ENCODE measurements around the gene SH2D4B. TPM values are rescaled to one million over a fixed set of nuclear protein-coding genes. Genes with fewer than 3 reads are reported as not detected.

SH2D4B gene
- total RNA-seq, 1 donor from 2014 or later, result not detected

DNA sequence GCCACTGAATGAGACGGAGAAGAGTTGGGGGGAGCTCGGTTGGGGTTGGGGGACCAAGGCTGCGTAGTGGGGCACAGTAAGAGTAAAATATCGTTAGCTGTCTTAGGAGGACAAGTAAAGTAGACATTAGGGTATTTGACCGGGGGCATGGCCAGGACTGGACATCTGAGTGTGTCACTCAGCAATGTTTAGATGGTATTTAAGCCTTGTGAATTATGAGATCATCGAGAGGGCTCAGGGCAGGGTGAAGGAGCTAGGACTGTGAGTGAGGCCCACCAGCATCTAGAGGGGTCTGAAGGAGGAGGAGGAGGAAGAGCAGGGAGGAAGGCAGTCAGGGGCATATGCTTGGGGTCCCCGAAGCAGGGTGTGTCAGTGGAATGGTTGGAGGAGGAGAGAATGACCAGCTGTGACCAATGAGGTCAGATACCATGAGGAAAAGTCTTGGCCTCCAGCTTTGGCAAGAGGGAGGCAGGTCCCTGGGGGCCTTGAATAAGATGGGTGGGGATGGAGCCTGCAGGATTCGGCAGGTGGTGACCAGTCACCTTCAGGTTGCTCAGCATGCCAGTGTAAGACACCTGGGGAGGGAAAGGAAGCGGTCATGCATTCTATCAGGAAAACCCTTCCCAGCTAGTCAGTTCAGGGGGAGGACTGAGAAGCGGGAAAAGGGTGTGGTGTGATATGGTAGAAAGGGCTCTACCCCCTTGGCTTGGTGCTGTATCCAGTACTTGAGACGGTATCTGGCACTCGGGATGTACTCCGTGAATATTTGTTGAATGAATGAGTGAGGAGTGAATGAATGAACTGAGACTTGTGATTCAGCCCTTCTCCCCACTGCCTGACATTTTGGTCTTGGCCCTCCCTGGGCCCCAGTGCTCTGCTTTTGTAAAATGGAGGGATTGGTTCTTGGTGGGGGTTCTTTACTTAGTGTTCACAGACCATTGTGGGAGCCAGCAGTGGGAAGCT, 34.8 kb upstream of the SH2D4B start:
- ATAC-seq, result no peak
- DNase-seq, result no peak
- intact Hi-C loops (cut with micrococcal nuclease), result no loop called here

- ATAC-seq, result no peak
- no peak for DNase-seq
- intact Hi-C loops (cut with micrococcal nuclease), result loop anchor here (2.0 kb wide), 1 partner anchor 59 kb away; no protein-coding TSS in a partner anchor
Measured at GRCh38 chr10:80503584-80504157, 34.0 kb upstream of the SH2D4B start.

GRCh38 chr10:80504158-80504811, 33.4 kb upstream of the SH2D4B start:
- DNase-seq (no peak), ATAC-seq (peak; percentile 28)
- intact Hi-C loops (cut with micrococcal nuclease), result loop anchor here (2.0 kb wide), 1 partner anchor 59 kb away; no protein-coding TSS in a partner anchor

DNA sequence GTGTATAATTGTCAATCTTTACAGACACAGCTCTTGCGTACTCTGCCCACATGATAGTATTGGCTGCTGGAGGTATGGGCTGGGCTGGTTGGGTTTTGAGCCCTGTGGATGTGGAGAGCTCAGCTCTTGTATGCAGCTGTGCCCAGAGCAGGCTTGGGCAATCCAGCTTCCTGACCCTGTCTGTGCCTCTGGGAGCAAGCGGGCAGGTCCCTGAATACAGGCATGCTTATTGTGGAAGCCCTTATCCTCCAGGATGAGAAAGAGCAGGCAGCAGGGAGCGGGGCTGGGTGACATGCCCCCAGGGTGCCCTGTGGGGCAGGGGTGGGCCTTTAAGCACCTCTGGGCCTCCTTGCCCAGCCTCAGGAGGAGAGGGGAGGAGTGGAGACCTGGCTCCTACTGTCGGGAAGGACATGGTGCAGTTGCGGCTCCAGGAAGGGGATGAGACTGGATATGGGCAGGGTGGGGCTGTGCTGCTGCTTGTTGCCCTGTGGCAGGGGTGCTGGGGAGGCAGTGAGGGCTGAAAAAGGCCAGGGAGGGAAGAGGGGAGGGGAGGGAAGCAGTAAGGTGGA, 32.7 kb upstream of the SH2D4B start:
- intact Hi-C loops (cut with micrococcal nuclease), result loop anchor here (2.0 kb wide), 1 partner anchor 60 kb away; no protein-coding TSS in a partner anchor
- ATAC-seq (peak; percentile 1), DNase-seq (no peak)

- ATAC-seq (no peak), DNase-seq (no peak)
- intact Hi-C loops (cut with micrococcal nuclease), result no loop called here
Measured at GRCh38 chr10:80506189-80506575, 31.5 kb upstream of the SH2D4B start.

- ATAC-seq (no peak), DNase-seq (no peak)
- intact Hi-C loops (cut with micrococcal nuclease), result no loop called here
Measured at GRCh38 chr10:80506836-80507487, 30.7 kb upstream of the SH2D4B start.

DNA sequence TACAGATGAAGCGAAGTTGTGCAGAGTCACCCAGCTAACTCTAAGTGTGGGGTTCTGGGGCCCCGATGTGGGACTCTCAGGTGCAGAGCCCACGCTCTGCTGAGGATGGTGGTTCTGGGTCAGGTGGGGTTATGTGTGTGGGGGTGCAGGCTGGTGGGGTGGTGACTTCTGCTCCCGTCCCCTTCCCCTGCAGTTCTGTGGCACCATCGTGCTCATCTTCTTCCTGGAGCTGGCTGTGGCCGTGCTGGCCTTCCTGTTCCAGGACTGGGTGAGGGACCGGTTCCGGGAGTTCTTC, 28.6 kb upstream of the SH2D4B start:
- no peak for ATAC-seq
- intact Hi-C loops (cut with micrococcal nuclease), result no loop called here
- no peak for DNase-seq

GRCh38 chr10:80509403-80510161, 28.1 kb upstream of the SH2D4B start:
- intact Hi-C loops (cut with micrococcal nuclease), result no loop called here
- ATAC-seq, result peak; percentile 61
- DNase-seq, result no peak

GRCh38 chr10:80512031-80512526, 25.6 kb upstream of the SH2D4B start:
- DNase-seq (no peak), ATAC-seq (no peak)
- intact Hi-C loops (cut with micrococcal nuclease), result no loop called here

DNA sequence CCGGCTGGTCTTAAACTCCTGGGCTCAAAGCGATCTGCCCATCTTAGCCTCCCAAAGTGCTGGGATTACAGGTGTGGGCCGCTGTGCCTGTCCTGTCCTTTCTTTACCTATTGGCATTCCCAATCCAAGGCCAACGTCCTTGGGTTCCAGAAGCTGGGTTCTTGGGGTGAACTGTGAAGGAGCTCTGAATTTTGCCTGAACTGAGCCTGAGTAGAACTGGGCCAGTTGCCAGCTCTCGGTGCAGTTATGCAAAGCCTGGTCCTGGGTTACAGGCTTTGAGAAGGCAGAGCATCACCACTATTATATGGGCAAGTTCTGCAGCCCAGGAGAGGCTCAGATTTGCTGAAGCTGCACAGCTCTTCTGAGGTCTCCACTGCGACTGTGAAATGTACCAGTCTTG, 24.6 kb upstream of the SH2D4B start:
- ATAC-seq, result no peak
- no peak for DNase-seq
- intact Hi-C loops (cut with micrococcal nuclease), result no loop called here

DNA sequence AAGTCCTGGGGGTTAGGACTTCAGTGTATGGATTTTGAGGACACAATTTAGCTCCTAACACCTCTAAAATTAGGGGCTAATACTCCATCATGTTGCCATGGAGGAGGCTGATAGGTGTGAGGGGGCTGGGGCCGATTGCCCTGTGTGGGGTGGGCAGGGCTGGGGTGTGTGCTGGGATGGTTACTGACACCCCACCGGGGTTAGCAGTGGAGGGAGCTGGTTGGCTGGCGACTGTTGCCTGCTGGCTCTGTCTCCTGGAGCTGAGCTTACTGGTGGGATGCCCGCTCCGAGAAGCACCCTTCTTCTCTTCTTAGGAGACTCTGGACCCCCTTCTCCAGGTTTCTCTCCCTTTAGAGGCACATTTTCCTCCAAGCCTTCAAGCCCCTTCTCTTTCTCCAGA, 22.2 kb upstream of the SH2D4B start:
- no peak for ATAC-seq
- intact Hi-C loops (cut with micrococcal nuclease), result no loop called here
- DNase-seq, result no peak

- DNase-seq (no peak), ATAC-seq (no peak)
- intact Hi-C loops (cut with micrococcal nuclease), result no loop called here
Measured at GRCh38 chr10:80515941-80516340, 21.8 kb upstream of the SH2D4B start.

DNA sequence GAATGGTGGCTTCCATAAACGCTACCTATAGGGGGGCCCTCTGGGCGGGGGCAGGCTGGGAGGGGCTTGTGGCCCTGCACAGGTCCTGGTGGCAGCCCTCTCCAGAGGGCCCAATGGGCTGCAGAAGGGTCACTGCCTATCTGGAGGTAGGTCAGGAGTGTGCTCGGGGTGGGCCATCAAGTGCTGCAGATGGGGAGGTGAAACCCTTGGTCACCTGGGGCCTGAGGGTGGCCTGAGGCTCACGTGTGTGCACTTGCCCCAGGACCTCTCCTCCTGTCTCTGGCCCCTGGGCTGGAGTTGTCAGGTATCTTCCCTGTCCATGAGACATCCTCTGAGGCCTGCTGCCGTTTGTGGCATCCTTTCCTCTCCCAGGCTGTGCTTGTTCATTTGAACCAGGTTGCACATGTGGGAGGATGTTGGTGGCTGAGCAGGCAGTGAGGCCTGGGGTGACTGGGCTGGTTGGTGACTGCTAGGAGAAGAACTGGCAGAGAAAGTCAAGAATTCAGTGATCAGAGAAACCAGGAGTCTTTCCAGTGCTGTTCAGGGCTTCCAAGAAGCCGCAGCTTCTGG, 21.1 kb upstream of the SH2D4B start:
- intact Hi-C loops (cut with micrococcal nuclease), result no loop called here
- ATAC-seq (no peak), DNase-seq (no peak)

GRCh38 chr10:80517416-80518142, 20.1 kb upstream of the SH2D4B start:
- ATAC-seq (peak; percentile 27), DNase-seq (no peak)
- intact Hi-C loops (cut with micrococcal nuclease), result no loop called here

DNA sequence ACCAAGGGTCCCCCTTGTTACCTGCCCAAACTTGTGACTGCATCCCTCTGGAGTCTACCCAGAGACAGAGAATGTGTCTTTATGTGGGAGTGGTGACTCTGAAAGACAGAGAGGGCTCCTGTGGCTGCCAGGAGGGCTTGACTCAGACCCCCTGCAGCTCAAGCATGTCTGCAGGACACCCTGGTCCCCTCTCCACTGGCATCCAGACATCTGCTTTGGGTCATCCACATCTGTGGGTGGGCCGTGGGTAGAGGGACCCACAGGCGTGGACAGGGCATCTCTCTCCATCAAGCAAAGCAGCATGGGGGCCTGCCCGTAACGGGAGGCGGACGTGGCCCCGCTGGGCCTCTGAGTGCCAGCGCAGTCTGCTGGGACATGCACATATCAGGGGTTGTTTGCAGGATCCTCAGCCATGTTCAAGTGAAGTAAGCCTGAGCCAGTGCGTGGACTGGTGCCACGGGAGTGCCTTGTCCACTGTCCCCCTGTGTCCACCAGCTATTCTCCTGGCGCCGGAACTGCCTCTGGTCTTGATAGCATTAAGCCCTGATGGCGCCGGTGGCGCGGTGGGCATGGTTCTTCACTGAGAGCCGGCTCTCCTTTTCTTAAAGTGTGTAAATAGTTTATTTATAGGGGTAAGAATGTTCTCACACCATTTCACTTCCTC, 19.4 kb upstream of the SH2D4B start:
- no peak for ATAC-seq
- intact Hi-C loops (cut with micrococcal nuclease), result no loop called here
- no peak for DNase-seq

DNA sequence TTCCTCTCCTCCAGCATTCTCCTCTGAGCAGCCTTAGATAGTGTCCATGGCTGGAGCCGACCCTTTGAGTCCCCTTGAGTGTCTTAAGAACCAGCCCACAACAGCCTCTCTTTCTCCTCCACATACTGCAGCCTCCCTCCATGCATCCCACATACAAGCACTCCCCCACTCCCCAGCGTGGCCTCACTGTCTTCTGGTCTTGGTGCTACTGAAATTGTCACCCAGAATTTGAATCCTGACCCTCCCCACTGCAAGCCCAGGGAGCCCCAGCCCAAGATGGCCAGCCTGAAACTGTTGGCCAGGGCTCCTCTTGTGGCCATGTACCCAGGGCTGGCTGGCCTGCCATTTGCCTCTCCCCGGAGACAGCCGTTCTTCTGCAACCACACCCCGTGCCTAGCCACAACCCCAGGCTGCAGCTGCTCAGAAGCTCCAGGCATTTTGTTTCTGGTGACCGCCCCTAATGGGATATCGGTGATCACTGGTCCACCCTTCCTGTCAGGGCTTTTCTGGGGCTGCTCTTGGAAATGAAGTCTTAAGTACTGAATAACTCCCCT, 18.8 kb upstream of the SH2D4B start:
- intact Hi-C loops (cut with micrococcal nuclease), result no loop called here
- no peak for DNase-seq
- ATAC-seq, result peak; percentile 62
